Measurements from ENCODE around the gene CISD2. TPM values are rescaled to one million over a fixed set of nuclear protein-coding genes. Genes with fewer than 3 reads are reported as not detected.

The CISD2 gene
- total RNA-seq, 1 donor from 2014 or later, result 22.7 TPM

DNA sequence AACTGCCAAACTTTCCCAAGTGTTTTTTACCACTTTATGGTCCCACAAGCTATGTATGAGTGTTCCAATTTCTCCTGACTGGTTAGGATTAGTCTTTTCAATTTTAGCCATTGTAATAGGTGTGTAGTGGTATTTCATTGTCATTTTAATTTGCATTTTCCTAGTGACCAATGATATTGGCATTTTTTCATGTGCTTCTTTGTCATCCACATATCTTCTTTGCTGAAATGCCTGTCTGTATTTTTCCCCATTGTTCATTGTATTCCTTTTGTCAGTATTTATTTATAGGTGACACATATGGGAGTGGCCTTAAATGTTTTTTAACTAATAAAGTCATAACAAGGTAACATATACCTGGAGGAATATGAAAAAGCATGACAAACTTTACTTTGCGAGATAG lies 32.2 kb upstream of the CISD2 start:
- TF ChIP-seq CTCF (IDR thresholded peaks at IDR 0.05; ENCODE audit: partially characterized antibody, unreplicated experiment), result no peak
- no peak overlapping the region for H3K27ac Mint-ChIP-seq (ENCODE audit: unreplicated experiment)
- no peaks in the 10 kb centered on the region for H3K36me3 Mint-ChIP-seq (ENCODE audit: unreplicated experiment)
- DNase-seq, result no peak
- H3K4me1 Mint-ChIP-seq (ENCODE audit: low read depth, unreplicated experiment), result peaks cover 2% of the 10 kb centered on the region
- H3K9me3 Mint-ChIP-seq (ENCODE audit: unreplicated experiment), result no peaks in the 10 kb centered on the region
- no peaks in the 10 kb centered on the region for H3K27me3 Mint-ChIP-seq (ENCODE audit: unreplicated experiment)
- H3K4me3 Mint-ChIP-seq (ENCODE audit: unreplicated experiment), result no peak overlapping the region

GRCh38 chr4:102842367-102842766 lies 26.4 kb upstream of the CISD2 start:
- DNase-seq, result no peak
- no peaks in the 10 kb centered on the region for H3K27me3 Mint-ChIP-seq (ENCODE audit: unreplicated experiment)
- no peaks in the 10 kb centered on the region for H3K4me1 Mint-ChIP-seq (ENCODE audit: low read depth, unreplicated experiment)
- H3K4me3 Mint-ChIP-seq (ENCODE audit: unreplicated experiment), result no peak overlapping the region
- H3K27ac Mint-ChIP-seq (ENCODE audit: unreplicated experiment), result no peak overlapping the region
- no peak for TF ChIP-seq CTCF (IDR thresholded peaks at IDR 0.05; ENCODE audit: partially characterized antibody, unreplicated experiment)
- H3K9me3 Mint-ChIP-seq (ENCODE audit: unreplicated experiment), result no peaks in the 10 kb centered on the region
- no peaks in the 10 kb centered on the region for H3K36me3 Mint-ChIP-seq (ENCODE audit: unreplicated experiment)

- H3K9me3 Mint-ChIP-seq (ENCODE audit: unreplicated experiment), result no peaks in the 10 kb centered on the region
- no peak for DNase-seq
Measured at GRCh38 chr4:102843273-102843672, 25.5 kb upstream of the CISD2 start.

GRCh38 chr4:102843938-102844337 lies 24.9 kb upstream of the CISD2 start:
- no peak for DNase-seq
- Mint-ChIP-seq H3K36me3 (ENCODE audit: unreplicated experiment) (no peaks in the 10 kb centered on the region), H3K4me3 (ENCODE audit: unreplicated experiment) (no peak overlapping the region), H3K27me3 (ENCODE audit: unreplicated experiment) (no peaks in the 10 kb centered on the region), H3K9me3 (ENCODE audit: unreplicated experiment) (no peaks in the 10 kb centered on the region), H3K4me1 (ENCODE audit: low read depth, unreplicated experiment) (no peaks in the 10 kb centered on the region), H3K27ac (ENCODE audit: unreplicated experiment) (no peak overlapping the region)
- no peak for TF ChIP-seq CTCF (IDR thresholded peaks at IDR 0.05; ENCODE audit: partially characterized antibody, unreplicated experiment)

More at GRCh38 chr4:102843273-102843672, 25.5 kb upstream of the CISD2 start:
- H3K27ac Mint-ChIP-seq (ENCODE audit: unreplicated experiment), result no peak overlapping the region
- TF ChIP-seq CTCF (IDR thresholded peaks at IDR 0.05; ENCODE audit: partially characterized antibody, unreplicated experiment), result no peak
- H3K4me1 Mint-ChIP-seq (ENCODE audit: low read depth, unreplicated experiment), result no peaks in the 10 kb centered on the region
- no peaks in the 10 kb centered on the region for H3K36me3 Mint-ChIP-seq (ENCODE audit: unreplicated experiment)
- no peak overlapping the region for H3K4me3 Mint-ChIP-seq (ENCODE audit: unreplicated experiment)
- H3K27me3 Mint-ChIP-seq (ENCODE audit: unreplicated experiment), result no peaks in the 10 kb centered on the region

GRCh38 chr4:102847687-102848086 lies 21.1 kb upstream of the CISD2 start:
- H3K4me1 Mint-ChIP-seq (ENCODE audit: low read depth, unreplicated experiment), result no peaks in the 10 kb centered on the region
- H3K27me3 Mint-ChIP-seq (ENCODE audit: unreplicated experiment), result no peaks in the 10 kb centered on the region
- no peak overlapping the region for H3K27ac Mint-ChIP-seq (ENCODE audit: unreplicated experiment)
- H3K36me3 Mint-ChIP-seq (ENCODE audit: unreplicated experiment), result no peaks in the 10 kb centered on the region
- H3K4me3 Mint-ChIP-seq (ENCODE audit: unreplicated experiment), result no peak overlapping the region
- DNase-seq, result no peak
- H3K9me3 Mint-ChIP-seq (ENCODE audit: unreplicated experiment), result no peaks in the 10 kb centered on the region
- no peak for TF ChIP-seq CTCF (IDR thresholded peaks at IDR 0.05; ENCODE audit: partially characterized antibody, unreplicated experiment)

All from glutamatergic neuron (in vitro differentiated cells).